SU-DHL-6 (cell line): Measurements from ENCODE around the gene B3GALNT1.
A peak's percentile ranks its signal among the peaks of the same experiment; 100 is the strongest.

Experiments used
- EZH2phosphoT487 ChIP-seq: fragments of 200-600 bp; sonication (generic), shearing (Covaris generic); conservative IDR thresholded peaks from 2 replicates; pipeline ENCODE4 v1.6.1; 2018; ENCODE audit warnings: mild to moderate bottlenecking, antibody characterized with exemption, low read length, moderate library complexity, mixed read lengths
- TF ChIP-seq, protein P1 (sequence below): fragments of 200-600 bp; sonication (generic); IDR thresholded peaks from one replicate; pipeline ENCODE4 v1.5.1; 2017; ENCODE audit warnings: antibody characterized with exemption, mild to moderate bottlenecking, low read length, moderate library complexity; ENCODE audit not compliant: insufficient read depth, poor library complexity, severe bottlenecking

DNA sequence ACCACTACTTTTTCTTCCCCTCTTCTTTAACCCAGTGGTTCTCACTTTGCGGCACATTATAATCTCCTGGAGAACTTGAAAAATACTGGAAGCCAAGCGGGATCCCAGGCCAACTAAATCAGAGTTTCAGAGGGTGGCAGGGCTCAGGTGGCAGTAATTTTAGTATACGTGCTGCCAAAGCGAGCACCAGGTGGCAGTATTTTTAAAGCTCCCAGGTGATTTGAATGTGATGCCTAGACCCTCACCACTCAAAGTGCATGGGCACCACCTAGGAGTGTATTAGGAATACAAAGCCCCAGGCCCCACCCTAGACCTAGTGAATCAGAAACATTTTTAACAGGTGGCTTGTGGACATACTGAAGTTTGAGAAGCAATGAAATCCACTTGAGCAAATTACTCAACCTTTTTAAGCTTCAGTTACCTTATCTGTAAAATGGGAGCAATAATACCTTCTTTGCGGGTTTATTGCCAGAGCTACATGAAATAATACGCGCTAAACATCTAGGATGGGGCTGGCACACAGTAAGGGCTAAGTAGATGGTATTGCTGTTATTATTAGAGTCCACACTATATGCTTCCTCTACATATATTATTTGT, 8.3 kb downstream of the B3GALNT1 start:
- TF ChIP-seq, protein P1, sequence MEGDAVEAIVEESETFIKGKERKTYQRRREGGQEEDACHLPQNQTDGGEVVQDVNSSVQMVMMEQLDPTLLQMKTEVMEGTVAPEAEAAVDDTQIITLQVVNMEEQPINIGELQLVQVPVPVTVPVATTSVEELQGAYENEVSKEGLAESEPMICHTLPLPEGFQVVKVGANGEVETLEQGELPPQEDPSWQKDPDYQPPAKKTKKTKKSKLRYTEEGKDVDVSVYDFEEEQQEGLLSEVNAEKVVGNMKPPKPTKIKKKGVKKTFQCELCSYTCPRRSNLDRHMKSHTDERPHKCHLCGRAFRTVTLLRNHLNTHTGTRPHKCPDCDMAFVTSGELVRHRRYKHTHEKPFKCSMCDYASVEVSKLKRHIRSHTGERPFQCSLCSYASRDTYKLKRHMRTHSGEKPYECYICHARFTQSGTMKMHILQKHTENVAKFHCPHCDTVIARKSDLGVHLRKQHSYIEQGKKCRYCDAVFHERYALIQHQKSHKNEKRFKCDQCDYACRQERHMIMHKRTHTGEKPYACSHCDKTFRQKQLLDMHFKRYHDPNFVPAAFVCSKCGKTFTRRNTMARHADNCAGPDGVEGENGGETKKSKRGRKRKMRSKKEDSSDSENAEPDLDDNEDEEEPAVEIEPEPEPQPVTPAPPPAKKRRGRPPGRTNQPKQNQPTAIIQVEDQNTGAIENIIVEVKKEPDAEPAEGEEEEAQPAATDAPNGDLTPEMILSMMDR, result peak; percentile 40
- TF ChIP-seq EZH2phosphoT487, result no peak
